ENCODE data around the gene ANGPTL8. TPM values are rescaled to one million over a fixed set of nuclear protein-coding genes. Genes with fewer than 3 reads are reported as not detected.

The ANGPTL8 gene
- total and polyA plus RNA-seq, 9 of the 15 experiments (the other 6 are each of a cell fraction or from before 2014, with no cell fraction given): not detected

GRCh38 chr19:11226716-11227166 is 12.7 kb upstream of the ANGPTL8 start (continued):
- TF ChIP-seq JUN (IDR thresholded peaks at IDR 0.05; ENCODE audit: borderline replicate concordance, low read depth, low read length) (no peak), JUN (CRISPR knock-in tag; IDR thresholded peaks at IDR 0.05; ENCODE audit: borderline replicate concordance) (0 out of 2 replicates have a peak, but pooled peaks have one; percentile 61), ZNF584 (CRISPR knock-in tag; IDR thresholded peaks at IDR 0.05; ENCODE audit: low read depth) (no peak), ELK1 (CRISPR knock-in tag; IDR thresholded peaks at IDR 0.05) (no peak)

- POLR2A ChIA-PET: interaction anchor here (0.8 kb wide), 1 partner anchor 291 kb away, joined by 4 read pairs; no protein-coding TSS in a partner anchor
- intact Hi-C loops (cut with micrococcal nuclease): no loop called here
- CTCF ChIA-PET (ENCODE audit: low intra/inter-chr PET ratio): no interaction called here
- WGBS (ENCODE audit: insufficient coverage, low coverage, missing lambda C conversion rate): 19% methylated on average over 11 of the region's 14 CpGs
- BruUV-seq (replicated peaks): no TSS peak
- Histone ChIP-seq H4K20me1 (replicated peaks; ENCODE audit: control insufficient read depth, insufficient read depth, low read length) (peaks cover 3% of the 10 kb centered on the region; the same call in 1 of the 2 replicates), H3K9me1 (ENCODE audit: control insufficient read depth, insufficient read depth, low read length) (peaks cover 4% of the 10 kb centered on the region), H3K9ac (ENCODE audit: insufficient read depth in 1 of 2, low read depth in 2 of 2, low read length in 2 of 2) (0 out of 4 replicates have a peak overlapping the region, but pooled peaks of 1 of the 2 experiments have one; percentile 11), H3K4me3 (no peak overlapping the region), H3K79me2 (ENCODE audit: control insufficient read depth, insufficient read depth, low read length) (no peaks in the 10 kb centered on the region), H3K27me3 (ENCODE audit: control insufficient read depth in 2 of 2, insufficient read depth in 2 of 2, low read length in 2 of 2) (no peaks in the 10 kb centered on the region), H3K27ac (ENCODE audit: extremely low read depth, low read depth, low read length) (peak overlapping the region; percentile 32; the same call in 2 of the 3 replicates), H3K4me2 (ENCODE audit: insufficient read depth, low read length) (peak overlapping the region; percentile 68), H3K36me3 (ENCODE audit: control insufficient read depth, insufficient read depth, low read length) (0 out of 3 replicates have a peak, but pooled peaks cover under 1% of the 10 kb centered on the region), H3K9me3 (replicated peaks; ENCODE audit: control insufficient read depth, insufficient read depth, low read depth, low read length) (no peaks in the 10 kb centered on the region), H3K4me1 (replicated peaks in 1 of 2; ENCODE audit: control insufficient read depth in 2 of 2, insufficient read depth in 2 of 2, low read length in 2 of 2) (peaks cover 4 to 18% of the 10 kb centered on the region in 2 experiments; a peak in 3 of 5 replicates), H2AFZ (ENCODE audit: low read depth, low read length) (peak overlapping the region; percentile 83)
- peak; percentile 99 for ATAC-seq
- DNase-seq (ENCODE audit: extremely low read depth in 1 of 4, low spot score in 3 of 4): peak; percentile 79 to 93 (median 92)
- in situ Hi-C loops (cut with MboI): no loop called here
- peak; percentile 84 for FAIRE-seq
- TF ChIP-seq BRF1 (IDR thresholded peaks at IDR 0.05; ENCODE audit: borderline replicate concordance, extremely low read depth, insufficient read length): no peak
- TF ChIP-seq ZBTB34 (CRISPR knock-in tag; IDR thresholded peaks at IDR 0.05): no peak
- no peak for TF ChIP-seq SIRT6 (IDR thresholded peaks at IDR 0.05; ENCODE audit: low read depth, low read length)
- 0 out of 2 replicates have a peak, but pooled peaks have one; percentile 11 for TF ChIP-seq SMC3 (conservative IDR thresholded peaks at IDR 0.05; ENCODE audit: insufficient read depth, low read depth, low read length)
- TF ChIP-seq RAD21 (CRISPR knock-in tag; conservative IDR thresholded peaks at IDR 0.05 in 1 of 2, IDR thresholded peaks at IDR 0.05 in 1 of 2): no peak
- TF ChIP-seq CHAMP1 (IDR thresholded peaks at IDR 0.05): no peak
- TF ChIP-seq ETS1 (conservative IDR thresholded peaks at IDR 0.05; ENCODE audit: control insufficient read depth, low read depth, low read length): no peak
These were observed 12.1 kb upstream of the ANGPTL8 start for GRCh38 chr19:11227195-11227886.

Measured in K562 (cell line).